NK-92 (cell line): ENCODE results near the gene HFE.
"Not testable (repeated sequence)": the region's sequence is repeated elsewhere in the genome, so short reads cannot be mapped to it uniquely, and the experiment has no call there.

Experiments used
- DNase-seq: peaks from one replicate; lab custom pipeline; 2025; ENCODE audit not compliant: unreplicated experiment; lab: John Stamatoyannopoulos, UW

HFE gene, protein sequence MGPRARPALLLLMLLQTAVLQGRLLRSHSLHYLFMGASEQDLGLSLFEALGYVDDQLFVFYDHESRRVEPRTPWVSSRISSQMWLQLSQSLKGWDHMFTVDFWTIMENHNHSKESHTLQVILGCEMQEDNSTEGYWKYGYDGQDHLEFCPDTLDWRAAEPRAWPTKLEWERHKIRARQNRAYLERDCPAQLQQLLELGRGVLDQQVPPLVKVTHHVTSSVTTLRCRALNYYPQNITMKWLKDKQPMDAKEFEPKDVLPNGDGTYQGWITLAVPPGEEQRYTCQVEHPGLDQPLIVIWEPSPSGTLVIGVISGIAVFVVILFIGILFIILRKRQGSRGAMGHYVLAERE

GRCh38 chr6:26087284-26088115 is at the start of gene HFE:
TSS of gene HFE (plus strand) at chr6:26087429. CDS start at chr6:26087441, 12 bp downstream.
- DNase-seq, result no peak

- DNase-seq, result no peak
These were observed 45.3 kb upstream of the HFE start for GRCh38 chr6:26041946-26042345.

- DNase-seq, result no peak
These were observed 43.7 kb upstream of the HFE start for GRCh38 chr6:26043384-26044139.

GRCh38 chr6:26044140-26045064 is 42.8 kb upstream of the HFE start:
- no peak for DNase-seq

DNA sequence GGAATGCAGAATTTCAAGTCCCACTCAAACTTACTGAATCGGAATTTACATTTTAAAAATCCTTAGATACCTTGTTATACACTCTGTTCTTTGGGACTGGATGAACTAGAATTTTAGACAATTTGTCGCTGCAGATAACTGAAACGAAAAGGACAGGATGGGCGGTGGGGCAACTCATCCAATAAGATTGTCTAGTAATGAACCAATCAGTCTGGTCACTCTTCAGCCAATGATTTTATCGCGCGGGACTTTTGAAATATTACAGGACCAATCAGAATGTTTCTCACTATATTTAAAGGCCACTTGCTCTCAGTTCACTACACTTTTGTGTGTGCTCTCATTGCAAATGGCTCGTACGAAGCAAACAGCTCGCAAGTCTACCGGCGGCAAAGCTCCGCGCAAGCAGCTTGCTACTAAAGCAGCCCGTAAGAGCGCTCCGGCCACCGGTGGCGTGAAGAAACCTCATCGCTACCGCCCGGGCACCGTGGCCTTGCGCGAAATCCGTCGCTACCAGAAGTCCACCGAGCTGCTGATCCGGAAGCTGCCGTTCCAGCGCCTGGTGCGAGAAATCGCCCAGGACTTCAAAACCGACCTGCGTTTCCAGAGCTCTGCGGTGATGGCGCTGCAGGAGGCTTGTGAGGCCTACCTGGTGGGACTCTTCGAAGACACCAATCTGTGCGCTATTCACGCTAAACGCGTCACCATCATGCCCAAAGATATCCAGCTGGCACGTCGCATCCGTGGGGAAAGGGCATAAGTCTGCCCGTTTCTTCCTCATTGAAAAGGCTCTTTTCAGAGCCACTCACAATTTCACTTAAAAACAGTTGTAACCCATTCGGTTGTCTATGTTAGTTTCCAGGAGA is 41.9 kb upstream of the HFE start:
- no peak for DNase-seq

DNA sequence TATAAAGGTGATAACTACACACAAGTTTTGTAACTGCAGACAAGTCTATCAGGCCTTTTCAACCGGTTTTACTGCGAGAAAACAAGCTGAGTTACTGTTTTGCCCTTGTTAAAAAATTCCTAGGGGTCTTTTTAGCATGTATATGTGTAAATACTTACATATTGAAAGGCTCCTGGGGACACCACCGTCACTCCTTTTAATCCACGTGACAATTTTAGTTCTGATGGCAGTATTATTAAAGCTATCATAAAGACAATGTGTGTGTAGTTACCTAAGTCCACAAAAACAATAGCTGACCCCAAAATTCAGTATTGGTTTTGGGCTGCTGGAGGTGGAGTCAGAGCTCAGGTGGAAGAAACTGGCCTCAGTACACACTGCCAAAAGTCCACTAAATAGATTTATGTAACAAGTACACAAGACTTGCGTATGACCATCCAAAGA is 41.3 kb upstream of the HFE start:
- DNase-seq, result no peak

GRCh38 chr6:26047329-26047728 is 39.9 kb upstream of the HFE start:
- DNase-seq, result not testable (repeated sequence)

DNA sequence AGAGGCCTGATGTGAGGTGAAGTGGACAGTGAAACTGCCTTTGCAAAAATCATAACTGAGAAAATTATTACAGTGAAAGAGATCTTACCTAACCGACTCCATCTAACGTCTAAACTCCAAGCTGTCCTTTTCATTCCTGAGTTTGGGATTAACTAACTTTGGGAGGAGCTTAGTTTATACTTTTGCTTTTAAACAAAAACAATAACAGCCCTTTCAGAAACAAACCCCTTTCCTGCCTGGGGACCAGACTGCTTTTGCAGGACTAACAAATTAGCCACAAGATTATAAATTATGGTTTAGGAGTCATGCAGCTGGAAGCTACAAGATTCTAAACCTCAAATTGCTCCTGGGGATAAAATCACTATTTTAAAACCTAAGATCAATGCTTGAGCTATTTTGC is 38.6 kb upstream of the HFE start:
- DNase-seq, result no peak

DNA sequence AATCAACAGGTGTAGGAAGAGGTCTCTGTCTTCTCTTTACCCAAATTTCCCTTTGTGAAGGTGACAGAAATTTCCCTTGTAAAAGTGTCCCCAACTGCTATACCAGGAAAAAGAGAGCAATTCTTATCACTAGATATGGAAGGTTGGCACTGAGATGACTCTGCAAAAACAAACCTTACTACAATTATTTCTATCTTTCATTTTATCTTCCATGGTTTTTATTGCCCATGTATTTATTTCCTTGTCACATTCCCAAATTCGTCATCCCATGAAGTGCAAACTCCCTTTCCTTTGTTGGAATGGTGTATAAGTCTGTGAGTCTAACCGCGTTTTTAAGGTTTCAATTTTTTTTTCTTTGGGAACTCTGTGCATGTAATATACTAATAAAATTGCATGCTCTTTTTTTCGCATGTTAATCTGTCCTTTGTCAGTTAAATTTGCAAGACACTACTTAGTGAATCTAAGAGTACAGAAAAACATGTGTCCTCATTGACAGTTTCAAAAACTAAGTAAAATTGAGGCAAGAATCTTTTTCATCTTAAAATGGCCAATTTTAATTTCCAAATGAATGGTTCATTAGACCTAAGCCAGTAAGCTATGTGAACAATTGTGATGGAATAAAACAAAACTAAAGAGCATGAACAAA is 35.4 kb upstream of the HFE start:
- DNase-seq, result no peak

DNA sequence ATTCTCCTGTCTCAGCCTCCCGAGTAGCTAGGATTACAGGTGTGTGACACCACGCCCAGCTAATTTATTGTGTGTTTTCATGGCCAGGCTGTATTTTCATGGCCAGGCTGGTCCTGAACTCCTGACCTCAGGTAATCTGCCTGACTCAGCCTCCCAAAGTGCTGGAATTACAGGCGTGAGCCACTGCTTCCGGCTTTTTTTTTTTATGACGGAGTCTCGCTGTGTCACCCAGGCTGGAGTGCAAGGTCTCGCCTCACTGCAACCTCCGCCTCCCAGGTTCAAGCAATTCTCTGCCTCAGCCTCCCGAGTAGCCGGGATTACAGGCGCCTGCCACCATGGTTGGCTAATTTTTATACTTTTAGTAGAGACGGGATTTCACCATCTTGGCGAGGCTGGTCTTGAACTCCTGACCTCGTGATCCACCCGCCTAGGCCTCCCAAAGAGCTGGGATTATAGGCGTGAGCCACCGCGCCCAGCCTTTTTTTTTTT is 34.4 kb upstream of the HFE start:
- not testable (repeated sequence) for DNase-seq

- DNase-seq, result no peak
These were observed 33.0 kb upstream of the HFE start for GRCh38 chr6:26053992-26054780.

DNA sequence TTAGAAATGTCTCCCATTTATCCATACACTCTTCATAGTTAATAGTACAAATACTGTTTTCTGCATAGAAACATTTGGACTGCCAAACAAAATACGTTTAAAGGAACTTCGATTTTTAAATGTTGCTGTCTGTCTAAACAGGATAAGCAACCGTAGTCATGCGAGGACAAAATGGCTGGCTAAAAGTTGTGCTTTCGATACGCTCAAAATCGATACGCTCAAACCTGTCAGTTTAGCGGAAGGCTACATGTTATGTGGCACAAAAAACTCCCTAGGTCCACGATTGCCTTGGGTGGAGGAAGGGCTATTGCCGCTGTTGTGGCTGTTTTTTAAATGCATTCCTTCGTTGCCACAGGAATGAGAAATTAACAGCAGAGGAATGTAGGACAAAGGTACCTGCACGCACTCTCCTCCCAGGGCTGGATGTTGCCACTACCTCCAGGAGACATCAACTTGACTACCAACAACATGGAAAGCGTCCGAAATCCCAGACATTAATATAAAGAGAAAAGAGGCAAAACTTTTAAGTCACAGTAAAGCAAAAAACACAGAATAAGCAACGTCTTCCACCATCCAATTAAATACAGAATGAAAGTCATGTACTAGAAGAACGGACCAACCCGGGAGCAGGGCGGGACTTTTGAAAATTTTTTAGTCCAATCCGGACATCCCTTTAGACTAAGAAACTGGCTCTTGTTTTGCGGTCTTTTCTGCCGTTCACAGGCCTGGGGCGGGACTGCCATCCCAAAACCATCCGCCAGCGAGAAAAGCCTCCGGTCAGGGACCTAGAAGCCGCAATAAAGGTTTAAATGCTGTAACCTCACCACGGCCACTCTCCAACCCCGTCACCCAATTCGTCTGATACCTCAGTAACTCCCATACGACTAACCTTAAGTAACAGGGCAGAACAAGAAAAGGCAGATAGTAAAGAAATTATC is 32.2 kb upstream of the HFE start:
- DNase-seq, result peak; percentile 27

DNA sequence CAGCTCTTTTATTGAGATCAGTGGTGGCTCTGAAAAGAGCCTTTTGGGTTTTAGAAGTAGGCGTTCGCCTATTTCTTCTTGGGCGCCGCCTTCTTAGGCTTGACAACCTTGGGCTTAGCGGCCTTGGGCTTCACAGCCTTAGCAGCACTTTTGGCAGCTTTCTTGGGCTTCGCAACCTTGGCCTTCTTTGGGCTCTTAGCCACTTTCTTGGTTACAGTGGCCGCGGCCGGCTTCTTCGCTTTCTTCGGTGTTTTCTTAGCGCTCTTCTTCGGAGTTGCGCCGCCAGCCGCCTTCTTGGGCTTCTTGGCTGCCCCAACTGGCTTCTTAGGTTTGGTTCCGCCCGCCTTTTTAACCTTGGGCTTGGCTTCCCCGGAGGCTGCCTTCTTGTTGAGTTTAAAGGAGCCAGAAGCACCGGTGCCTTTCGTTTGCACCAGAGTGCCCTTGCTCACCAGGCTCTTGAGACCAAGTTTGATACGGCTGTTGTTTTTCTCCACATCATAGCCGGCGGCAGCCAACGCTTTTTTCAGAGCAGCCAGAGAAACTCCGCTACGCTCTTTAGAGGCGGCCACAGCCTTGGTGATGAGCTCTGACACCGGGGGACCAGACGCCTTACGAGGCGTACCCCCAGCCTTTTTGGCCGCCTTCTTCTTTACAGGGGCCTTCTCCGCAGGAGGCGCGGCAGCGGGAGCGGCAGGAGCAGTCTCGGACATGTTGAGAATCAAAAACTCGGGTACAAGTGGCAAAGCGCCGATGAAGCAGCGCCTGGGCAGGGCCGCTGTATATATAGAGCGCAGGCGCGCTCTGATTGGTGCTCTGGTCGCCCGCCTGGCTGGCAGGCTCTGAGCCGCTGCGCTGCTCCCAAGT is 31.3 kb upstream of the HFE start:
- DNase-seq, result no peak

- DNase-seq, result no peak
These were observed 30.5 kb upstream of the HFE start for GRCh38 chr6:26056583-26057350.

DNA sequence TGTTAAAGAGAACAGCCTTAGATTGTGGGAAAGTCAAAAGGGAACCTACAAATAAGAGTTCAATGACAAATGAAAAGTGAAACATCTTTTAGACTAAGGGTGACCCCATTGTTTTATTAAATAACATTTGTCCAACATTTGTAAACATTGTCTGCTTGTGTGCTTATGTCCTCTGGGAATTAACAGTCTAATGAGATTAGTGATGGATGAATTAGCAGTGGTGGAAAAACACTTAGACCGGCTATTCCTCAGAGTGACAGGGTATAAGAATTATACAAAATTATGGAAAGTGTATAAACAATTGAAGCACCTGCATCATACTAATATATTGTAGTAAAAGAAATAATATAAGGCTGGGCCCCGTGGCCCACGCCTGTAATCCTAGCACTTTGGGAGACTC is 29.3 kb upstream of the HFE start:
- DNase-seq, result no peak
